ENCODE measurements around the gene GSK3B.
A peak's percentile ranks its signal among the peaks of the same experiment; 100 is the strongest.

GSK3B gene

DNA sequence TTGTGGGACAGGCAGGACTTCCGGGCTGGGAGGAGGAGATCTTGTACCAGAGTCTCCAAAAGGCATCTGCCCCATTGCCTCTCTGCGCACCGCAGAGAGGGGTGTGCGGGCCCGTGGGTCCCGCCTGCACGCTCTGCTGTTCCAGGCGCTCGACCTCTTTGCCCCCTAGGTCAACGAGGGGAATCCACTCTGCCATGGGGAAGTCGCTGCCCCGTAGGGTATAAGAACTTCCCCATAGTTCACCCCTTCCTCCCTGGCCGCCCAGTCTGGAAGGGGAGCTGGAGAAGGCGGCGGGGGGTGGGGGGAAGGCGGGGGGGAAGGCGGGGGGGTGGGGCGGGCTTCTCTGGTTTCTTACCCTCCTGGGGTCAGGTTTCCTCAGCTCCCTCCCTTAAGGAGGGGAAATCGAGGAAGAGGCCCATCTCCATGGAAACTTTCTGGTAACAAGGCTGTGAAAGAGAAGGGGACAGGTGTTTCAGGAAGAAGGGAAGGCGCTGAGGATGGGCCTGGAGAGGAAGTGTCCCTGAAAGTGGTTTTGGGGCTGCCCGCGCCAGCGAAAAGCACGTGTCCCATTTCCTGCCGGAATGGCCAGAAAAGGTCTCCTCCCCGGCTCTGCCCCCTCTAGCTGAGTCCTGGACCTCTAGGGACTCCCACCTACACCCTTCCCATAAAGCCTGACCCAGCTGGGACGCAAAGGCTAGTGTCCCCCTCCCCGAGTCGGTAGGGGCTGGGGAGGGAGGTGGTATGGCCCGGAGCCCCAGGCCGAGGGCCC is 284.8 kb downstream of the GSK3B start:
- peak; percentile 11 for DNase-seq

DNA sequence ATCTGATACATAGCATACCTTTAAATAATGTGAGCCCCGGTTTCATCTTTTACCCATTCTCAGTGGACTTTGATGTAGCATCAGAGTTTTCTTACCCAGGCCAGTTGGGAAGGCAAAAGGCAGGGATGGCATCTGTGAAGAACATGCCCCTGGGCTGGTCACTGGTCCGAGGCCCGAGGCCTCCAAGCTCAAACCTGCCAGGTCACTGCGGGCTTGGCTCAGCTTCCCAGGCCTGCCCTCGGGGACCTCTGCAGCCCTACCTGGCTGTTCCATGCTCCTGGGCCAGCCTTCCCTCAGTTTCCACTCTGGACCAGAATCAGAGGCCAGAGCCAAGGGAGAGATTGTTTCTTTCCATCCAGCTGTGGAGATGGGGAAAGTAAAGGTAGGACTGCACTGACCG is 285.4 kb downstream of the GSK3B start:
- no peak for DNase-seq

DNA sequence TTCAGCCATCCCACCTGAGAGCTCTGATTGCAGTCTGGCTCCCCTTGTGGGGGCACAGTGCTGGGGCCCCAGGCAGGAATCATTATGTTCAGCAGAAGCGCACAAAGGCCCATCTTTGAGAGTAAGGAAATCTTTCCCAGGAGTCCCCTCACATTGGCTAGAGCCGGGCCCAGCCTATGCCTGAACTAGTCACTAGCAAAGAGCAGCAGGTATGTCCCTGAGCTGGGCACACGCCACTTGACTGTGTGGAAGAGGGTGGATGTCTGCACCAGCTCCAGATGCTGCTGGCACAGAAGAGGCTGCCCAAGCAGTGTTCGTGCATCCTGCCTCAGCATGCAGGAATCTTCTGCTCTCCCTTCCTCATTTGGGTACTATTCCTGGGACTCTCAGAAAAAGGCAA is 286.0 kb downstream of the GSK3B start:
- no peak for DNase-seq

DNA sequence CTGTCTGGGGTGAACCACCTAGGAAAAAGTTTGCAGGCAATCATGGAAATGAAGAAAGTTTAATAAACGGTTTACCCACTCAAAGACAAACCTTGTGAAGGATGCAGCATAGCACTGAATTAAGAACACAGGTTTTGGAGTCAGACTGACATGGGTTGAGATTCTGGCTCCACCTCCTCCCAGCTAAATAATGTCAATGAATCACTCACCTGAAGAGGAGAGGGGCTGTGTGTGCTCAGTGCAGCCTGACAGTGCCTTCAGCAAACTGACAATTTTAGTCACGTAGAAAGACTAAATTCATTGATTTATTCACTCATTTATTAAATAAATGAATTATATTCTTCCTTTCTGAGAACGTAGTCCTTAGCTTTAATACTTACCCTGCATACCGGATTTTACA is 293.4 kb downstream of the GSK3B start:
- no peak for DNase-seq

DNA sequence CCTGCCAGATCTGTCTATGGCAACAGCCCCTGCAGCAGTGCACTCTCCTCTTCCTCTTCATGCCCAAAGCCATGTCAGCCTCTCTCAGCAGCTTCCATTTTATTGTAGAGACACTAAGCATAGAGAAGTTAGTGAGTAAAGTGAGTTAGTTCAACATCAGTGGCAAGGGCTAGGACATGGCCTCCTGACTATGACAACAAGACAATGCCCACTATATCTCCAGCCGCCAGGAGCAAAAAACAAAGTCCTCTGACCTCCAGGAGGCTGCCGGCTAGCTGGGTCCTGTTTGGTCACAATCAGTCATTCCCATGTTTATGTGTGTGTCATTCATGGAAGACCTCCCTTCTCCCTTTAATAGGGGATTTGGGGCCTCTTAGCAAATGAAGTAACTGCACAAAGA is 297.5 kb downstream of the GSK3B start:
- no peak for DNase-seq

DNA sequence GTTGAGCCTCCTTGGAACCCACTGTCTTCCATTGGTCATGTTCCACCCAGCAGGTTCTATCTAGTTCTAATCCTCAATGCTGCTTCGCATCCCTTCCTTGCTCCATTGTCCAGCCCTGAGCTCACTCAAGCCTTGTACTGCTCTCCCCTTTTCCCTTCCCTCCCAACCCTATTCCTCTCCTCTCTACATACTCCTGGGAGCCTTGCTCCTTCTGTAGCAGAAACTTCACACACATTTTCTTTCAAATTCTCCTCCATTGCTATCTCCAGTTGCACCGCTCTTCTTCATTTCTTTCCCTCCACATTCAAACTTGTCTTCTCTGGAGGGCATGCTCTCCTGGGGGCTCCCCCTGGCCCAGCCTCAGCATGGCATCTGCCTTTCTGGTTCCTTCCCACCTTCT is 297.9 kb downstream of the GSK3B start:
- DNase-seq = no peak

DNA sequence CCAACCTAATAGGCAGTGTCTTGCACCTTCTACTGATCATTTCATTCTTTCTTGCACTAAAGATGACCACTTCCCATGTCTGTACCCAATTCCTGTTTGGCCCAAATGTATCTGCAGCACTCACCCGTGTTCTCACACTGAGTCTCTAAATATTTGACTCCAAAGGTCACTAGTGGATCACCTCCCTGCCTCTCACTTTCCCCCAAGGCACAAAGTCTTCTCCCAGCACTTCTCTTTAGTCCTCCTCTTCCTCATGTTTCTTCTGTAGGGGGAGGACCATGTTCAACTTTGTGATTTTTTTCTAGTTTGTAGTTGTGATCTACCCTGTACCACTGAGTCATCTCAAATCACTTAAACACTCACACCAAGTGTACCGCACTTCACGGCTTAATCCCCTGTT is 298.4 kb downstream of the GSK3B start:
- DNase-seq = no peak

DNA sequence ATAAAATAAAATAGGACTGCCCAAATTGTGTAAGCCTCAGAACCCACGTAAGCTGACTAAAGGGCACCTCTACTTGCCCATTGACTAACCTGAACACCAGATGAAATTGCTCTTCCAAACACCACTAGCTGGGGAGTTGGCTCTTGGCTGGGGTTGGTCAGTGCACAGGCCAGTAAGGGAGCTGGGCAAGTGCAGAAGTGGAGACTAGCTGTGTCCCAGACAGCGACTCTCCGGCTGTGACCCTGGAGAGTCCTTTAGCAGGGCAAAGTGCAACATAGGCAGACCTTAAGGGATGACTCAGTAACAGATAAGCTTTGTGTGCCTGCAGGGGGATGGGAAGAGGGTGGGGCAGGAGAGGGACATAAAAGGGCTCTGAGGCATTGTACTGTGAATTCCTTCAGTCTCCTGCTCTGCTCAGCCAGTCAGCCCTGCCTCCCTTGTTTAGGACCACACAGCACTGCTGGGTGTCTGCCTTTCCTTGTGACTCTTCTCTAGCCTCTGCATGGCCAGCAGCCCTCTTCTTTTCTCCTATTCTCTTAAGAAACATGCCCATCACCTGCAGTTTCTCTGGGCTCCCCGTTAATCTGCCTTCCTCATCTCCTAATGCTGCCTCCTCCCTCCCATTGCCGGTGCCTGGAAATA is 299.2 kb downstream of the GSK3B start:
- peak; percentile 81 for DNase-seq

DNA sequence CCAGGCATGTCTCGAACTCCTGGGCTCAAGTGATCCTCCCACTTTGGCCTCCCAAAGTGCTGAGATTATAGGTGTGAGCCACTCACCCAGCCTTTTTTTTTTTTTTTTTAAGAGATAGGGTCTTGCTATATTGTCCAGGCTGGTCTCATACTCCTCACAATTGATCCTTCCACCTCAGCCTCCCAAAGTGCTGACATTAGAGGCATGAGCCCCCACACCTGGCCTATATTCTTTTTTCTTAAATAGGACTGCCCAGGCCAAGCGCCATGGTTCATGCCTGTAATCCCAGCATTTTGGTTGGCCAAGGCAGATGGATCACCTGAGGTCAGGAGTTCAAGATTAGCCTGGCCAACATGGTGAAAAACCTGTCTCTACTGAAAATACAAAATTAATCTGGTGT is 299.8 kb downstream of the GSK3B start:
- no peak for DNase-seq

DNA sequence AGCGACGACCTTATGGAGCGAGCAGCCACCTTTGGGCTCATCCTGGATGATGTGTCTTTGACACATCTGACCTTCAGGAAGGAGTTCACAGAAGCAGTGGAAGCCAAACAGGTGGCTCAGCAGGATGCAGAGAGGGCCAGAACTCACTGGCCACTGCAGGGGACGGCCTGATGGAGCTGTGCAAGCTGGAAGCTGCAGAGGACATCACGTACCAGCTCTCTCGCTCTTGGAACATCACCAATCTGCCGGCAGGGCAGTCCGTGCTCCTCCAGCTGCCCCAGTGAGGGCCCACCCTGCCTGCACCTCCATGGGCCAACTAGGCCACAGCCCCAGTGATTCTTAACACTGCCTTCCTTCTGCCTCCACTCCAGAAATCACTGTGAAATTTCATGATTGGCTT is 302.0 kb downstream of the GSK3B start:
- no peak for DNase-seq

- no peak for DNase-seq
These were observed 303.9 kb downstream of the GSK3B start for GRCh38 chr3:119790369-119790768.

DNA sequence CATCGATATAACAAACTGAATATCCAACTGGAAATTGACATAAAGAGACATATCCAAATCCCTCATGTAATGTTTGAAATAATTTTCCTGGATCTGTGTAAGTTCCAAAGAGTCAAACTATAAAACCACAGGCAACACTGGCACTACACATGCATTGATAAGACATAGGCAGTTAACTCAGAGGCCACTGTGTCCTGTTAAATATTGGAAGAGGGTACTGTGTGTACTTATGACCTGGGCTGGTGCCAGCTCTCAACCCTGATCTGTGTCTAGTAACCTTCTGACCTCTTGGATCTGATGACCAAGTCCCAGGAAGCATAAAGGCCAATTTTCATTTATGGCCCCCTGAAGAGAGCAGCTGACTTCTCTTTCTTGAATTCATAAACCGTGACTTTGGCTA is 307.8 kb downstream of the GSK3B start:
- DNase-seq = no peak

GRCh38 chr3:119783883-119784282 is 310.4 kb downstream of the GSK3B start:
- no peak for DNase-seq

- DNase-seq = no peak
These were observed 311.0 kb downstream of the GSK3B start for GRCh38 chr3:119783255-119783654.

DNA sequence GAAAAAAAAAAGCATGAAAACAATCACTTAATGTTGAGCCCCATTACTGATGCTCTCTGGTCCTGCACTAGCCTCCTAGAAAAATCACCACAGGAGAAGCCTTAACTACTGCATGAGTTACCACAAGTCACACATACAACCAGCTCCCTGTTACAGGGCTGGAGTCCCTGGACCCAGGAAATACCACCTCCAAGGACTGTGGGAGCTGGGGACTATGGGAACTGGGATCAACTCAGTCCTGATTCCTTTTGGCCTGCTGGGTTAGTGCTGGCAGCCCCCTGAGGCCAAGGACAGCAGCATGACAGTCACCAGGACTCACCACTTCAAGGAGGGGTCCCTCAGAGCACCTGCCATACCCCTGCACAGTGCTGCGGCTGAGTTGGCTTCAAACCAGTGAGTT is 311.8 kb downstream of the GSK3B start:
- DNase-seq = no peak

GRCh38 chr3:119781330-119782198 is 312.7 kb downstream of the GSK3B start, which contains the start of gene NR1I2:
TSS of gene NR1I2 (plus strand) at chr3:119782101.
- peak; percentile 36 for DNase-seq

DNA sequence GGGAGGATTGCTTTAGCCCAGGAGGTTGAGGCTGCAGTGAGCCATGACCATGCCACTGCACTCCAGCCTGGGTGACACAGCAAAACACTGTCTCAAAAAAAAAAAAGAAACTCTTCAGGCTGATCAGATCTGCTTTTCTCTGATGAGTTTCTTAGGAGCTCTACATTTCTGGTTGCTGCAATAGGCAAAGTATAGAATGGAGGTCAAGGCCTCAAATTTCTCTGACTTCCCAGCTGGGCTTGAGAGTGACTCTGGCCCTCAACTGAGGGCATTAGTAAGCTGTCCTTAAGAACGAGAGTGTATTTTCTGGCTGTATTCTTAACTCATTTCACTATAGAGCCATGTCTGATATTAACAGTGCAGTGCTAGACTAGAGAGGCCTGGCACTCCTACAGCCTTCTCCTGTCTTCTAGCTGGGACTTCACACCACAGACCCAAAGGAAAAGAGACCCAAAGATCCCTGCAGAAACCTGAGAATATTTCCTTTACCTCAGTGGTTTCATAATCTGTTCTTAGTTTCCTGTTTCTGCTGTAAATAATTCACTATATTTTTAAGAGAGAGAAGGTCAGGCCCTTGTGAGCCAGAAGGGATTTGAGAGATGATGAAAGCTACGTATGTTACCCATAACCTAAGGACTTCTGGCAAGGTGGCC is 314.4 kb downstream of the GSK3B start:
- no peak for DNase-seq

- no peak for DNase-seq
These were observed 315.4 kb downstream of the GSK3B start for GRCh38 chr3:119778811-119779210.

- no peak for DNase-seq
These were observed 316.1 kb downstream of the GSK3B start for GRCh38 chr3:119778176-119778575.

DNA sequence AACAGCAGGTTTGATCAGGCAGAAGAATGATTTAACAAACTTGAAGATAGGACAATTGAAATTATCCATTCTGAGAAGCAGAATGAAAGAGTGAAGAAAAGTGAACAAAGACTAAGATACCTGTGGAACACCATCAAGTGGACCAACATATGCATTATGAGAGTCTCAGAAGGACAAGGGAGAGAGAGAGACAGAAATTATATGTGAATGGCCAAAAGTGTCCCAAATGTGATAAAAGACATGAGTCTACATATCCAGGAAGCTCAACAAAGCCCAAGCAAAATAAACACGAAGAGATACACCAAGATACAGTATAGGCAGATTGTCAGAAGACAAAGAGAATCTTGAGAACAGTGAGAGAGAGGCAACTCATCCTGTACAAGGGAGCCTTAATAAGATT is 317.9 kb downstream of the GSK3B start:
- no peak for DNase-seq

GRCh38 chr3:119774444-119774843 is 319.8 kb downstream of the GSK3B start:
- DNase-seq = no peak
